Neural progenitor cell (in vitro differentiated cells): ENCODE measurements around the gene G0S2.

ENCODE experiments used
- EZH2 ChIP-seq: fragments of 200-600 bp; sonication (generic); IDR thresholded peaks from 2 replicates; pipeline ENCODE4 v1.6.1; 2017; ENCODE audit warnings: antibody characterized with exemption, mild to moderate bottlenecking, moderate library complexity
- EZH2phosphoT487 ChIP-seq: fragments of 200-600 bp; sonication (generic); IDR thresholded peaks from 2 replicates; pipeline ENCODE4 v1.6.1; 2017; ENCODE audit warnings: antibody characterized with exemption
- TF ChIP-seq, protein P1 (sequence below): fragments of 200-600 bp; sonication (generic); IDR thresholded peaks from 2 replicates; pipeline ENCODE4 v1.5.1; 2017; ENCODE audit warnings: antibody characterized with exemption, mild to moderate bottlenecking

DNA sequence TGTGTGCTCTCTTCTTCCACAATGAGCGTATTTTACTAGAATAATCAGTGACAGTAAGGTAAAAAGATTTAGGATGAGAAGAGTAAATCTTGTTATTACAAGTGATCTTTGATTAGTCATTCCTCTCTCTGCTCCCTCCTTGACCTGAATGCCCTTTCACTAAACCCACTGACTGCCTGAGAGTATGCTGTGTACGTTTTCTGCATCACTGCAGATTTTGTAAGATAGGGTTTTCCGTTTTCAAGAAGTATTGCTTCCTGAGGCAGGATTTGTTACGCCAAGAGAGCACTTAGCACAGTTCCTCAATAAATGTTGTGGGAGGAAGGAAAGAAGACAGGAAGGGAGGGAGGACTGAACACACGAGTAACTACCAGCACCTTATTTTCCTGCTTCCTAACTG is 15.3 kb upstream of the G0S2 start:
- TF ChIP-seq, protein P1, sequence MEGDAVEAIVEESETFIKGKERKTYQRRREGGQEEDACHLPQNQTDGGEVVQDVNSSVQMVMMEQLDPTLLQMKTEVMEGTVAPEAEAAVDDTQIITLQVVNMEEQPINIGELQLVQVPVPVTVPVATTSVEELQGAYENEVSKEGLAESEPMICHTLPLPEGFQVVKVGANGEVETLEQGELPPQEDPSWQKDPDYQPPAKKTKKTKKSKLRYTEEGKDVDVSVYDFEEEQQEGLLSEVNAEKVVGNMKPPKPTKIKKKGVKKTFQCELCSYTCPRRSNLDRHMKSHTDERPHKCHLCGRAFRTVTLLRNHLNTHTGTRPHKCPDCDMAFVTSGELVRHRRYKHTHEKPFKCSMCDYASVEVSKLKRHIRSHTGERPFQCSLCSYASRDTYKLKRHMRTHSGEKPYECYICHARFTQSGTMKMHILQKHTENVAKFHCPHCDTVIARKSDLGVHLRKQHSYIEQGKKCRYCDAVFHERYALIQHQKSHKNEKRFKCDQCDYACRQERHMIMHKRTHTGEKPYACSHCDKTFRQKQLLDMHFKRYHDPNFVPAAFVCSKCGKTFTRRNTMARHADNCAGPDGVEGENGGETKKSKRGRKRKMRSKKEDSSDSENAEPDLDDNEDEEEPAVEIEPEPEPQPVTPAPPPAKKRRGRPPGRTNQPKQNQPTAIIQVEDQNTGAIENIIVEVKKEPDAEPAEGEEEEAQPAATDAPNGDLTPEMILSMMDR, result no peak
- TF ChIP-seq EZH2, result no peak
- TF ChIP-seq EZH2phosphoT487, result no peak
